GM19023 (cell line): Measurements from ENCODE around the gene BRAF.
"Not testable (repeated sequence)": the region's sequence is repeated elsewhere in the genome, so short reads cannot be mapped to it uniquely, and the experiment has no call there.

Experiments used
- ATAC-seq: cut with Tn5 transposase; IDR thresholded peaks from one replicate; pipeline ENCODE4 v1.9.1; 2021; ENCODE audit warnings: mild to moderate bottlenecking, moderate library complexity; ENCODE audit not compliant: unreplicated experiment

The BRAF gene

DNA sequence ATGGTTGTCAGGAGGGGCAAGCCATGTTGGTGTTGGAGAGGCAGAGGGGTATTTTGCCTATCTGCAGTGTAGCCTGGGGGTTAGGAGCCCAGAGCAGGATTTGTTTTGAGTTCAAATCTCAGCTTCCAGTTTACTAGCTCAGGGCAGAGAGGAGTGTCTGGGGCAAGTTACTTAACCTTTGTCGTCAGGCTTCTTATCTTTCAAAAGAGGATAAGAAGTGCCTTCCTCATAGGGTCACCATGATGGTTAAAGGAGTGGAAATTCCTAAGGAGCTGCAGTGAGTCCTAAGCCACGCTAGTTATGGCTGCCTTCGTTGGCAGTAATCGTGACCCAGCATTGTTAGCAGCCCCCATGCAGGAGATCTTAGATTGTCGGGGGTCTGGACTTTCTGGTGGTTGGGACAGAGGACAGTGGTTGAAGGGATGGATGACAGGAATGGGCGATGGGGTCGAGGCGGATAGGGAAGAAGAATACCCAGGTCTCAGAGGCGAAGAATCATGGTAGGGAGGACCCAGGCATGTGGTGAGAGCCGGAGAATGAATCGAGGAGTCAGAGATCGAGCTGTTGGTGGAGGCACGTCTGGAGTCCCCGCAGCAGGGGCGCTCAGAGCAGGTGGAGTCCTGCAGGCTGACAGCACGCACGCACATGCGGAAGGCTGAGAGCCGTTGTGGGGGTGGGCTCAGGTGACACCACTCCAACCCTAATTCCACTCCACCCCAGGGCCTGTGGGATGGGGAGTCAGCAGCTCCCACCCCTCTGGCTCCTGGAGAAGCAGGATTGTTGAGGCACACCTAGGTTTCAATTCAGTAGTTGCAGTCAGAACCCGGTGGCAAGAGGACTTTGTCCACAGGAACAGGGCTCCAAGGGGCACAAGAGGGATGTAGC is 240.4 kb downstream of the BRAF start:
- no peak for ATAC-seq

DNA sequence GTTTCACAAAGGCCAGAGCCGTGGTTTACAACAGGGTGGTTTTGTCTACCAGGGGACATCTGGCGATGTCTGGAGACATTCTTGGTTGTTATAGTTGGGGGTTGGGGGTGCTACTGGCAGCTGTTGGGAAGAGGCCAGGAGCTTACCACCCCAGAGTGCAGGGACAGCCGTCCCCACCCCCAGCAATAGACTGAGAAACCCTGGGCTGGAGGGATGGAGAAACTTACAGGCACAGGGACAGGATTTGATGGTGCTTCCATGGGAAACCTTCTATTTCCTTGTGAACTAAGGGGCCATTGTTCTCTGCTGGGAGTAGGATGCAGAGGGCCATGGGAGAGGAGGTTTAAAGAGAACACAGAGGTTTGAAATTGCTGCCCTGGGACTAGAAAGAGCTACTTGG is 241.1 kb downstream of the BRAF start:
- no peak for ATAC-seq

DNA sequence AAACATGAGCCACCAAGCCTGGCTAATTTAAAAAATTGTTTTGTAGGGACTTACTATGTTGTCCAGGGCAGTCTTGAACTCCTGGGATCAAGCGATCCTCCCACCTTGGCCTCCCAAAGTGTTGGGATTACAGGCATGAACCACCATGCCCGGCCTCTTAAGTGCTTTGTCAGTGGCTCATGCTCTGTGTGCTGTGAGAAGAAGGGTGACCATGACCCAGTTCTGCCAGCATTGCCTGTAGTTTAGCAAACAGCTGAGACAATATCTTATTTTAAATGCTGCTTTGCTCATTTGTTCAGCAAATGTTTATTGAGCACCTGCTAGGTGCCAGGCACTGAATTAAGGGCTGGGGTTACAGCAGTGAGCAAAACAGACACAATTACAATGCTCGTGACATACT is 243.0 kb downstream of the BRAF start:
- no peak for ATAC-seq

DNA sequence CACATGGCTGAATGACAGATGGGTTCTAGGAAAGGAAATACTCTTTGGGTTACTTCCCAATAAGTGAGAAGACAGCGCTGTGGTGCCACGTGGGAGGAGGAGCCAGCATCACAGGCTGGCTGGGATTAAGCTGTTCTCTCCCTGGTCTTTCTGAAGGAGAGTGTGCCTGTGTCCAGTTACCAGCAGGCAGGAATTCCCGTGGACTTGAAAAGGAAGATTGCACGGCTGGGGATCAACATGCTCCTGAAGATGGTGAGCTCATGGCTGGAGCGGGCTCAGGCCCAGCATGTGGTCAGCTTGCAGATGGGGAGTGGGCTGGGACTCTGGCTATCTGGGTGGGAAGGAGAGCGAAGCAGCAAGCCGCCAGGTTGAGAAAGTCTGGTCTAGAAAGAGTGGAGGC is 243.8 kb downstream of the BRAF start:
- no peak for ATAC-seq

DNA sequence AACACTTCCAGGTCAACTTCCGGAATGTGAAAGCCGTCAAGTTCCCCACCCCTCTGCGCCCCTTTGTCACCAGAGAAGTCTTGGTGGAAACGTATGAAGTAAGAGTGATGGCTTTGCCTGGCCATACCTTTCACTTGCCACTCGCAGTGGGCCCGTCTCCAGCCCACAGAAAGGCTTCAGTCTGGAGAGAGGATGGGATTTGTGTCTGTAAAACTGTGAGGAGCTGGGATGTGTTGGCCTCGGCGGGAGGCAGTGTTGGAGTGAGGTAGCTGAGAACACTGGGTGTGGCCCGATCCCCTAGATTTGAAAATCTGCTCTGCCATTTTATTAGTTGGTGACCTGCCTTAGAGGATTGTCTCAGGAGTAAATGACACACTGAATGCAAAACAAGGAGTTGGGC is 245.5 kb downstream of the BRAF start:
- ATAC-seq, result no peak

DNA sequence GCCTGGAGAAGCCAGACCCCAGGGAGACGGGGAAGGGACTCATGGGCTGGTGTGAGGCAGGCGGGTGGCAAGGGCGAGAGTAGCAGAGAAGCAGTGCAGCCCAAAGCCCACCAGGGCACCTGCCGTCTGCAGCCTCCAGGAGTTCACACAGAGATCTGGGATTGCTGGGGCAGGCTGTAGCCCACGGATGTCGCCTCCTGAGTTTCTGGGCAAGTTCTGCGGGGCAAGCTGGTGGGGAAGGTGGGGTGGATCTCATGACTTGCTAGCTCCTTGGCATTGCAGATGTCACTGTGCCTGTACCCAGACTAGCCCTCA is 246.0 kb downstream of the BRAF start:
- ATAC-seq, result no peak

DNA sequence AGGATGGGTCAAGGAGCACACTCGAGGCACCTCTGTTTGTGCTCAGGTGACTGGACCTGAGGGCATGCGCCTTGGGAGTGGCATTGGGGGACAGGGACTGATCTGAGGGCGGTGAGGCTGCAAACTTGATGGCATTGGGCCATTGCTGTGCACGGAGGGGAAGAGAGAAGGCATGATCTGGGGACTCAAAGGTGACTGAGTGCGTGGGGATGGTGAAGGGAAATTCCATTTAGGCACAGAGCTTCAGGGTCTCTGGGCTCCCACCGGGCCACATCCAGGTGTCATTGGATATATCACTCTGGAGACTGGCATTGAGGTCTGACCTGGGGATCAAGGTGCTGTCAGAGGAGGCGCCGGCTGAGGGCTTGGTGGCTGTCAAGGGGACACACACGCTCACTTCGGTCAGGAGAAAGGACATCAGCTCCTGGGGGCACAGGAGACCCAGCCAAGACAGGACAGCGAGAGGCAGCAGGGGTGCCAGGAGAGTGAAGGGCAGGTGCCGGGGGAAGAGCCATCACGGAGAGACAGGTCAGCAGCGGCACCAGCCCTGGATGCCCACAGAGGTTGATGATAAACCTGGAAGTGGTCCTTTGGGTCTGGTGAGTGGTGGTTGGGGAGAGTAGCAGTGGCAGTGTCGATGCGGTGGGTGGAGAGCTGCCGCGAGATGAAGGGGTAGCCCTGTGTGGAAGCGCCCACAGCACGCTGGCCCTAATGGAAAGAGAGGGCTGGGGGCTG is 246.5 kb downstream of the BRAF start:
- no peak for ATAC-seq

DNA sequence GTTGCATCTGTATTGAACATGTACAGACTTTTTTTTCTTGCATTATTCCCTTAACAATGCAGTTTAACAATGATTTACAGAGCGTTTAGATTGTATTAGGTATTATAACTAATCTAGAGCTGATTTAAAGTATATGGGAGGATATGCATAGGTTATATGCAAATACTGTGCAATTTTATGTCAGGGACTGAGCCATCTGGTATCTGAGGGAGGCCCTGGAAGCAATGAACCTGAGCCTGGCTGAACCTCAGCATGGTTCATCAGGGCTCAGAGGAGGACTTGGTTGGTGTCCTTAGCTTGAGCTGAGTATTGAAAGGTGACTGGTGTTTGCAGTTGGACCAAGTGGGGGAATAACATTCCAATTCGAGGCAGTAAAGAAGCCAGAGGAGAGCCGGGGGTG is 247.2 kb downstream of the BRAF start:
- no peak for ATAC-seq

DNA sequence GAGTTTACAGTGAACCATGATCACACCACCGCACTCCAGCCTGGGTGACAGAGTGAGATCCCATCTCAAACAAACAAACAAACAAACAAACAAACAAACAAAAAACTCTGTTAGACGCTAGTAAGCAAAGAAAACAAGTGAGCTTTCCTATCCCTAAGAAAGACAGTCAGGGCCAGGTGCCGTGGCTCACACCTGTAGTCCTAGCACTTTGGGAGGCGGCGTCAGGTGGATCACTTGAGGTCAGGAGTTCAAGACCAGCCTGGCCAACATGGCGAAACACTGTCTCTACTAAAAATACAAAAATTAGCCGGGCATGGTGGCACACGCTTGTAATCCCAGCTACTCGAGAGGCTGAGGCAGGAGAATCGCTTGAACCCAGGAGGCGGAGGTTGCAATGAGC is 247.8 kb downstream of the BRAF start:
- not testable (repeated sequence) for ATAC-seq

DNA sequence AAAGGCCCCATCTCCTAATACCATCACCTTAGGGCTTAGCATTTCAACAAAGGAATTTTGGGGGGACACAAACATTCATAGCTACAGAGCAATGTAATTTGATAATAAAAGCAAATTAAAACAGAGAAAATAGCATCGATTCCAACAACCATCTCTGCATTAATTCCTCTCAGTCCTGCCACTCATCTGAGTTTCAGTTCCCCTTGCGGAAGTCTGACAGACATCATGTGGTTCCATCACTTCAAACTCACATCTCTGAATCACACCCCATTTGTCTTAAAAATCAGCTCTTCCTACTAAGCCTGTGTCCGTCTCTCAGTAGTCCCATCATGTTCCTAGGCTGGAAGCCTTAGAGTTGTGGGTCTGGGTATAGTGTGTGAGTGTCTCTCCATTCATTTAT is 248.4 kb downstream of the BRAF start:
- no peak for ATAC-seq

DNA sequence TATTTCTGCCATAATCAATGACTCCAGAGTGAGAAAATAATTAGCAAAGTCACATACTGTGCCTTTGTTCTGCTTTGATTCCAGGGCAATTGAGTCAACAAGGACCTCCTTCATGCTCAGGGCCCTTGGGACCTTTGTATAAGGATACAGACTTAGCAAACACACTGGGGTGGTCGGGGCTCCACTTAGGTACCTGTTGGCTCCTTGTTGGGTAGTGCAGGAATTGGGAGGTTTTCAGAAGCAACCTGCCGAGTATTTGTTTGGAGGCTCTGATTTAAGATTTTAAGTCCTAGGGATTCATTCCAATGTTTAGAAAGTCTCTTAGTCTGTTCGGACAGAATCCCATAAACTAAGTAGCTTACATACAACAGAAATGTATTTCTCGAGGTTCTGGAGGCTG is 249.0 kb downstream of the BRAF start:
- ATAC-seq, result no peak

DNA sequence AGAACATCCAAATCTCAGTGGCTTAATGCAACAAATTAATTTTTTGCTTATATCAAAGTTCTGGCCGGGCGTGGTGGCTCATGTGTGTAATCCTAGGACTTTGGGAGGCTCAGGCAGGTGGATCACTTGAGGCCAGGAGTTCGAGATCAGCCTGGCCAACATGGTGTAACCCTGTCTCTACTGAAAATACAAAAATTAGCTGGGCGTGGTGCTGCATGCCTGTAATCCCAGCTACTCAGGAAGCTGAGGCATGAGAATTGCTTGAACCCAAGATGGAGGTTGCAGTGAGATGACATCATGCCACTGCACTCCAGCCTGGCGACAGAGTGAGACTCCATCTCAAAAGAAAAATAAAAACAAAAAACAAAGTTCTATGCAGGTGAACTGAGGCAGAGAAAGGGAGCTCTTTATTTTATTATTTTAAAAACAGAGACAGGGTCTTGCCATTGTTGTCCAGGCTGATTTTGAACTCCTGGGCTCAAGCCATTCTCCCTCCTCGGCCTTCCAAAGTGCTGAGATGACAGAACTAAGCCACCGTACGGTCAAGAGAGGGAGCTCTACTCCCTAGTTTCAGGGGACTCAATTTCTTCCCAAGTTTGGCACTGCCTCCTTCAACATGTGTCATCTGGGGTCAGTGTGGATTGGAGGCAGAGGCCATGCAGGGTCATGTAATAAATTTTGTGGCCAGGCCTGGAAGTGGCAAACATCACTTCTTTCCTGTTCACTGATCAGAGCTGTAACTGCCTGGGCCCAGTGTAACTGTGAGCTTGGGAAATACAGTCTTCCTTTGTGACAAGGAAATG is 249.6 kb downstream of the BRAF start:
- ATAC-seq, result no peak

DNA sequence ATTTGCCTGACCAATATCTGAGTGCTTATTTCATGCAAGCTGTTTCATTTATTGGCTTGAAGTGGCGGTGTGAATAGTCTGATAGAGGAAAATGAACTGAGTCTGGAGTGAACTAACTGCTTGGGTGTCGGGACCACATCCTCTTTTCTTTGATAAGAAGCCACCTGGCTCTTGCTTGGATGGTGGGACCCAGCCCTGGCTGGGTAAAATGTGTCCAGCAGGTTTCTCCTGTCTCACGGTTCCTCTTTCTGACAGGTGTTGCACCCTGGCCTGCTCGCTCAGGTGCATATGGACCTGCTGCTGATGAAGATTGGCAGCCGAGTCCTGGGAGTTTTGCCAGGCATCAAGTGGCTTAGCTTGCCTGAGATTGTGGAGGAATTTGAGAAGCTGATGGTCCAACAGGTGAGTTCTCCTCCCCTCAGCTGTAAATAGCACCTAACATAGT is 250.4 kb downstream of the BRAF start:
- ATAC-seq, result no peak

DNA sequence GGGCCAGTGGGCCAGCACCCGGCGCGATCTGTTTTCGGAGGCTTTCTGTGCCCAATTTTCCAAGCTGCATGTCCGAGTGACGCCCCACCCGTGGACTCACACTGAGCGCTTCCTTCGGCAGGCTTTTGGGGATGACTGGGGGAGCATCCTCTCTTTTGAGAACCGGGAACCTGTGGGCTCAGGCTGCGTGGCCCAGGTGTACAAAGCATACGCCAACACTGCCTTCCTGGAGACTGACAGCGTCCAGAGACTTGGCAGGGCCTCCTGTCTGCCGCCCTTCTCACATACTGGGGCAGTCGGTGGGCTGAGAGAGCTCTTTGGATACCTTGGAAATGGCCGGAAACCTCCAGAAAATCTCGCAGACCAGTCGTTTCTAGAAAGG is 251.0 kb downstream of the BRAF start:
- no peak for ATAC-seq

DNA sequence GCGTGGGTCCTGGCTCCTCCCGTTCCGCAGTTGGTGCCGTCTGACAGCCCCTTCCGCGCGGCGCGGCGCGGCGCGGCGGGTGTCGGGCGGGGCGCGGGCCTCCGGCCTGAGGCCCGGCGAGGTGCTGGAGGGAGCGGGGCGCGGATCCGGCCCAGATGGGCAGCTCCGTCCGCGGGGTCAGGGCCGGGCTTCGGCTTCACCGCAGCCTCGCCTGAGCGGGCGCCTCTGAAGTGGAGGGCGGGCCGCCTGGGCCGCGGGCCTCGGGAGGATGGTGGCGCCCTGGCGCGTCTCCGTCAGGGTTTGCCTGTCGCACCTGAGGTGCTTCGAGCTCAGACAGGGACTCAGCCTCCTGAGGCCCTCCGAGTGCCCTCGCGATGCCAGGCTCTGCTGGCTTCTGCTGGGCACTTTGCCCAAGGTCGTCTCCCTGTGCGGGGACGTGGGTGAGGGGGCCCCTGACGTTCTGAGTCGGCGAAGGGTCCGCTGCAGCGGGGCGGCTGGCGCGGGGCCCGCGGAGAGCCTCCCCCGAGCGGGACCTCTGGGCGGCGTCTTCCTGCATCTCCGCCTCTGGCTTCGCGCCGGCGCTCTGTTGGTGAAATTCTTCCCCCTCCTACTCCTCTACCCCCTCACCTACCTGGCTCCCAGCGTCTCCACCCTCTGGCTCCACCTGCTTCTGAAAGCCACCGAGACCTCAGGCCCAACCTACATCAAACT is 251.5 kb downstream of the BRAF start:
- peak; percentile 58 for ATAC-seq

DNA sequence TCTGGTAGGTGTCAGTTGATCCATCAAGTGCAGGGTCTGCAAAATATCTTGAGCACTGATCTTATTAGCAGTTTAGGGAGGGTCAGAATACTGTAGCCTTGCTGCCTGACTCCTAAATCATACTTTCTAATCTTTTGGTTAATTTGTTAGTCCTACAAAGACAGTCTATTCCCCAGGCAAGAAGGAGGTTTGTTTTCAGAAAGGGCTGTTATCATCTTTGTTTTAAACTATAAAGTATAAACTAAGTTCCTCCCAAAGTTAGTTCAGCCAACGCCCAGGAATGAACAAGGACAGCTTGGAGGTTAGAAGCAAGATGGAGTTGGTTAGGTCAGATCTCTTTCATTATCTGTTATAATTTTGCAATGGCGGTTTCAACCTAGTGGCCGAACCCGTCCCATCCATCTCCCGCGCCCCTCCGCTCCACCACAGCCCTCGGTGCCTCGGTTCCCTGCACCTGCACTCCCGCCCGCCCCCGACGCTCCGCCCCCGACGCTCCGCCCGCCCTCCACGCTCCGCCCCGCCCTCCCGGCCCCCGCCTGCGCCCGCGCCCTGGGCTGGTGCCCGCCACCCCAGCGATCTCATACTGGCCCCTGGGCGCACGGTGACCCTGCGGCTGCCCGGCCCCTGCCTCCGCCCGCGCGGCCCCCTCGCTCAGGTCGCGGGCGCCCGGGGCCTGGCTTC is 252.2 kb downstream of the BRAF start, which contains the start of gene ADCK2:
ADCK2 (plus strand) TSS at position 564 of the 681 bp plus-strand sequence. CDS start 386 bp downstream, outside the sequence.
- ATAC-seq, result peak; percentile 61

DNA sequence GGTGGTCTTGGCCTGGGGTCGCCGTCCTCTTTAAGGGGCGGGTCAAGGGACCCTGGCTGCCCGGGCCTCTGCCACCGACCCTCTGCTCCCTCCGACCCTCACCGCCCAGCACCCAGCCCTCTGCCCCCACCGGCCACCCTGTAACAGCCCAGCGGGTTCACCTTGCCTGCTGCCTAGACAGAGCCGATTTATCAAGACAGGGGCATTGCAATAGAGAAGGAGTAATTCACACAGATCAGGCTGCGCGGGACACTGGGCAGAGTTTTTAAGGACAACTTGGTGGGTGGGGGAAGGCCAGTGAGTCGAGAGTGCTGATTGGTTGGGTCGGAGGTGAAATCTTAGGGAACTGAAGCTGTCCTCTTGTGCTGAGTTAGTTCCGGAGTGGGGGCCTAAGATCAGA is 252.8 kb downstream of the BRAF start:
- ATAC-seq, result no peak

DNA sequence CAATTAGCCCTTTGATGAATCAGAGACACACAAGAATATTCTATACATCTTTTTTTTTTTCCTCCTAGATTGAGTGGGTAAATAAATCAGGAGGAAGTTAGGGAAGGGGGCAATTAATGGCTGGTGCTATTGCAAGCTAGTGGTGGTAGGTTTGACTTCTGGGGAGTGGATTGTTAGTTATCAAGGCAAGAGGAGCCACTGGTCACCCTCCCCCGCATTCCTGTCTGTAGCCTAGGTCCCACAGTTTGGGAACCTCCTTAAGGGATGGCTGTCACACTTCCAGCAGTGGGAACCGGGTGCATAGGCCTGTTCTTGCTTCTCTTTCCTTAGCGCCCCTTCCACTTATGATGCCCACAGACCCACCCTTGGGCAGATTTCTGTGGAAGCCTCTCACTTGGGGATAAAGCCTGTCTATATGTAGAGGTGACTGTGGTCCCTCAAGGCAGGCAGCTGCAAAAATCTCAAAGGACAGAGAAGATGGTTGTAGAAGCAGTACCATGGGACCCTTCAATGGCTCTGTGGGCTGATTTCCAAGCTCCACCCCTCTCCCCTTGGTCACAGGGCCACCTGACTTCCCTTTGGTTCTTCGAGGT is 254.3 kb downstream of the BRAF start:
- ATAC-seq, result no peak

DNA sequence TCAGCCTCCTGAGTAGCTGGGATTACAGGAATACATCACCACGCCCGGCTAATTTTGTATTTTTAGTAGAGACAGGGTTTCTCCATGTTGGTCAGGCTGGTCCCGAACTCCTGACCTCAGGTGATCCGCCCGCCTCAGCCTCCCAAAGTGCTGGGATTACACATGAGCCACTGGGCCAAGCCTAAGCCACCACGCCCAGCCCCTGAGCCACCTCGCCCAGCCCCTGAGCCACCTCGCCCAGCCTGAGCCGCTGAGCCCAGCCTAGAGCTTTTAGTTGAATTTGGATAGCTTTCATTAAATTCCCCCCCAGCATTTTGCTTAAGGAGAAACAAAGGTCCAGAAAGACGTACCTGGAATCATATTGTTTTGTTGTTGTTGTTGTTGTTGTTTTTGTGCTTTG is 254.9 kb downstream of the BRAF start:
- ATAC-seq, result not testable (repeated sequence)

DNA sequence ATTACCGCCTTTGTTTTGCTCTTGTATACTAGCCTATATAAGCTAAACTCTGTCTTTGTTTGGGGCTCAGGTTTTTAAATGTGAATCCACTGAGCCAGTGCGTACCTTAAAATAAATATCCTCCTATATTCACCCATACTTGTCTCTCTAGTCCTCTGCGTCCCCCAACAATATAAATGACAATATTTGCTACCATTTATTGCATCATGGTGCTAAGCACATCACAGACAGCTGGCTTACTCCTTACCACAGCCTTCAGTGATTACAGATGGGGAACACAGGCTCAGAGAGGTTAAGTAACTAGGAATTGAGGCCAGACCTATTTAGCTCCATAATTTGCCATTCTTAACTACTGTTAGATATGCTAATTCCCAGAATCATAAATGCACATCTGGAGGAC is 255.4 kb downstream of the BRAF start:
- no peak for ATAC-seq
